A673 (cell line): ENCODE data around the gene ZNF507. TPM values are rescaled to one million over a fixed set of nuclear protein-coding genes. Genes with fewer than 3 reads are reported as not detected.

Source experiments
- BruUV-seq: library from RNA; stranded (reverse); fragments of 400-500 nt; replicated peaks from 2 replicates; lab custom pipeline; 2021; lab: Mats Ljungman, UMichigan
- CTCF ChIA-PET: fragments of 300-600 bp; sonication (Branson Sonifier 250); formaldehyde crosslinking; loops from one replicate; lab custom pipeline; 2022; ENCODE audit warnings: antibody characterized with exemption; lab: Charles Lee
- POLR2A ChIA-PET: fragments of 300-600 bp; sonication (Branson Sonifier 250); formaldehyde crosslinking; loops from one replicate; lab custom pipeline; 2022; ENCODE audit warnings: antibody characterized with exemption; ENCODE audit not compliant: low non-redundant PET; lab: Charles Lee
- DNase-seq: peaks from one replicate; pipeline ENCODE4 v3.0.0-alpha.2; 2015; ENCODE audit warnings: low spot score
- H3K27ac ChIP-seq: fragments of 200-600 bp; sonication (generic); 2 replicates; pipeline ENCODE4 v1.5.1; 2016; ENCODE audit warnings: mixed run types, low read depth, mild to moderate bottlenecking, mixed read lengths, antibody characterized with exemption, low read length; ENCODE audit not compliant: poor library complexity, severe bottlenecking
- H3K27me3 ChIP-seq: fragments of 200-600 bp; sonication (generic); replicated peaks from 2 replicates; pipeline ENCODE4 v1.6.1; 2017; ENCODE audit warnings: mixed run types, low read depth, mild to moderate bottlenecking, mixed read lengths, antibody characterized with exemption, low read length; ENCODE audit not compliant: insufficient read depth, poor library complexity
- H3K36me3 ChIP-seq: fragments of 200-600 bp; sonication (generic); 2 replicates; pipeline ENCODE4 v1.6.1; 2016; ENCODE audit warnings: mixed run types, mild to moderate bottlenecking, mixed read lengths, antibody characterized with exemption, low read length; ENCODE audit not compliant: insufficient read depth, poor library complexity, severe bottlenecking
- H3K4me1 ChIP-seq: fragments of 200-600 bp; sonication (generic); 2 replicates; pipeline ENCODE4 v1.6.1; 2017; ENCODE audit warnings: mixed run types, mild to moderate bottlenecking, mixed read lengths, antibody characterized with exemption, low read length; ENCODE audit not compliant: insufficient read depth, poor library complexity, severe bottlenecking
- H3K4me3 ChIP-seq: fragments of 200-600 bp; sonication (generic); 2 replicates; pipeline ENCODE4 v1.5.1; 2016; ENCODE audit warnings: low read depth, mixed run types, mild to moderate bottlenecking, mixed read lengths, low read length; ENCODE audit not compliant: poor library complexity, severe bottlenecking
- H3K9me3 ChIP-seq: fragments of 200-600 bp; sonication (generic); 2 replicates; pipeline ENCODE4 v1.6.1; 2016; ENCODE audit warnings: mixed run types, low read depth, mild to moderate bottlenecking, mixed read lengths, antibody characterized with exemption, low read length; ENCODE audit not compliant: poor library complexity, severe bottlenecking
- EZH2 ChIP-seq: fragments of 200-600 bp; sonication (generic); IDR thresholded peaks from 2 replicates; pipeline ENCODE4 v1.6.1; 2017; ENCODE audit warnings: borderline replicate concordance, low read depth, mild to moderate bottlenecking, mixed read lengths, antibody characterized with exemption, low read length; ENCODE audit not compliant: poor library complexity, severe bottlenecking
- intact Hi-C: fragments of 100-400 bp; cut with micrococcal nuclease; formaldehyde crosslinking; loops from one replicate; pipeline ENCODE4 v1.10.0; 2022; ENCODE audit not compliant: unreplicated experiment
- total RNA-seq: library from RNA; stranded (reverse); gene quantifications from 2 replicates; pipeline ENCODE4 v1.2.3, GENCODE V29; 2021
- TF ChIP-seq, protein P1 (sequence below): fragments of 300-800, 200-600 bp; sonication (generic); conservative IDR thresholded peaks from 2 replicates; pipeline ENCODE4 v1.5.1; 2017; ENCODE audit warnings: low read depth, mild to moderate bottlenecking, antibody characterized with exemption, low read length, moderate library complexity, mixed read lengths

The ZNF507 gene
- total RNA-seq, 1 experiment from 2014 or later: 35.0 TPM

DNA sequence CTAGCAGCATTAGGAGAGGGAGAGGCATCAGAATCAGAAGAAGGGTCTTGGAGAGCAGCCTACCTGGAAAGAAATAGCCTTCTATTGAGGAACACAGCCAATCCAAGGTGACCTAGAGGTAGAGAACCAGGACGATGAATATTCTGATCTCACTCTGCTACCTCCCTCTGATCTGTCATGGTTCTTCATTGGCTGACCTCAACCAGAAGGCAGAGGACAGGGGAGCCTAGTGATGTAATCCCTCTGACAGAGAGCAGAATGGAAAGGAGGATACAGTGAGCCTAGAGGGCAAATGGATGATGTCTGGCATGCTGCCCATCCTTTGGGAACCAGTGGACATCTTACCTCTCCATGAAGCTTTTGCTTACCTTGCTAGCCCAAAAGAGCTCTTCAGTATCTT is 3.6 kb downstream of the ZNF507 start:
- no peak for DNase-seq
- intact Hi-C loops: no loop called here
- no peaks in the 10 kb centered on the region for H3K9me3 ChIP-seq
- ChIA-PET POLR2A (no interaction called here), CTCF (no interaction called here)
- H3K36me3 ChIP-seq: peaks cover 44% of the 10 kb centered on the region
- no peak for TF ChIP-seq EZH2
- TF ChIP-seq, protein P1, sequence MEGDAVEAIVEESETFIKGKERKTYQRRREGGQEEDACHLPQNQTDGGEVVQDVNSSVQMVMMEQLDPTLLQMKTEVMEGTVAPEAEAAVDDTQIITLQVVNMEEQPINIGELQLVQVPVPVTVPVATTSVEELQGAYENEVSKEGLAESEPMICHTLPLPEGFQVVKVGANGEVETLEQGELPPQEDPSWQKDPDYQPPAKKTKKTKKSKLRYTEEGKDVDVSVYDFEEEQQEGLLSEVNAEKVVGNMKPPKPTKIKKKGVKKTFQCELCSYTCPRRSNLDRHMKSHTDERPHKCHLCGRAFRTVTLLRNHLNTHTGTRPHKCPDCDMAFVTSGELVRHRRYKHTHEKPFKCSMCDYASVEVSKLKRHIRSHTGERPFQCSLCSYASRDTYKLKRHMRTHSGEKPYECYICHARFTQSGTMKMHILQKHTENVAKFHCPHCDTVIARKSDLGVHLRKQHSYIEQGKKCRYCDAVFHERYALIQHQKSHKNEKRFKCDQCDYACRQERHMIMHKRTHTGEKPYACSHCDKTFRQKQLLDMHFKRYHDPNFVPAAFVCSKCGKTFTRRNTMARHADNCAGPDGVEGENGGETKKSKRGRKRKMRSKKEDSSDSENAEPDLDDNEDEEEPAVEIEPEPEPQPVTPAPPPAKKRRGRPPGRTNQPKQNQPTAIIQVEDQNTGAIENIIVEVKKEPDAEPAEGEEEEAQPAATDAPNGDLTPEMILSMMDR: no peak
- BruUV-seq: no TSS peak
- H3K4me1 ChIP-seq: peaks cover 13% of the 10 kb centered on the region
- no peaks in the 10 kb centered on the region for H3K27me3 ChIP-seq
- no peak overlapping the region for H3K27ac ChIP-seq
- H3K4me3 ChIP-seq: no peak overlapping the region

DNA sequence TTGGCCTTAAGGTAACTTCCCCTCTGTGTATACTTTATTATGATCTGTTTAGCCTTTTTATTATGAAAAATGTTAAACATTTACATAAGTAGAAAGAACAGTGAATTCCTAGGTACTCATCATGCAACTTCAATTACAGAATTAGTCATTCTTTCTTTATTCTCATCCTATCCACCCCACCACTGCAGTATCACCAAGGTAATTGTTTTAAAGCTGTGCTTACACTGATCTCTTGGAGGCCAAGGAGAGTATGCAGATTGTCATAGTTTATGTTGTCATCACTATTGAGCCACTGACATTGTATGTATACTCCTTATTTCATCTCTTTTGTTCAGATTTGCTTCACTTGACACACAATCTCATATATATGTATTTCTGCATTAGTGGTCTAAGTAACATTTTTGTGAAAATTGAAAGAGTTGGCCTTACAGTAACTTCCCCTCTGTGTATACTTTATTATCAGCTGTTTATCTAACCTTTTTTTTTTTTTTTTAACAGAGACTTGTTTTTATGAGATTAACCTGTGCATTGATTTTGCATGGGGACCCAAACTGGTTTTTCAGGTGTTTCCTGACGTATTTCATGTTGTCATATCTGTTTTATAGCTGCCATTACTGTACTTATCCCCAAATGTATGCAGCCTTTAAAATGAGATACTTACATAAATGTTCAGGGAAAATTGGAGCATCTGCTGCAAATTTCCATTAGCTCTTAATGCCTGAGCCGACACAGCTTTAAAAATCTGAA is 4.5 kb downstream of the ZNF507 start:
- H3K4me3 ChIP-seq: no peak overlapping the region
- ChIA-PET POLR2A (no interaction called here), CTCF (no interaction called here)
- intact Hi-C loops: no loop called here
- TF ChIP-seq, protein P1: no peak
- TF ChIP-seq EZH2: no peak
- no peak for DNase-seq
- peaks cover 13% of the 10 kb centered on the region for H3K4me1 ChIP-seq
- BruUV-seq: no TSS peak
- H3K9me3 ChIP-seq: no peaks in the 10 kb centered on the region
- no peaks in the 10 kb centered on the region for H3K27me3 ChIP-seq
- H3K36me3 ChIP-seq: peaks cover 53% of the 10 kb centered on the region
- no peak overlapping the region for H3K27ac ChIP-seq

DNA sequence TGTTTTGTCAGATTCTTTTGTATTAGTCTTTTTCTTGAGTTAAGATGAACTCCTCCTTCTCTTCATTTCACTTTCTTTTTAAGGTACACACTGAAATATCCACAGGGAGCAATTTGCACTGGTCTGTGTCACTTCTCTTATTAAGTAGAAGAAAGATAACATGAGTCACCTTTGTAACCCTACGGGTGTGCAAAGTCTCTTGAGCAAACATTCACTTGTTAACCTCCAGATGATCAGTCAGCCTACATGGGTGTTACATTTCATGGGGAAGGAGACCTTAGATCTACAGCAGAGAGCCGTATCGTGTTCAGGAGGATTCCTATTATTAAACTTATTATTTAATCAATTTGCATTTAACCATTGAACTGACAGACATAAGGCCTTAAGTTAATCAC is 5.1 kb downstream of the ZNF507 start:
- BruUV-seq: no TSS peak
- TF ChIP-seq, protein P1: no peak
- no peak for TF ChIP-seq EZH2

More for the DNA sequence above, 5.1 kb downstream of the ZNF507 start:
- H3K27ac ChIP-seq: no peak overlapping the region
- no peaks in the 10 kb centered on the region for H3K27me3 ChIP-seq
- peaks cover 13% of the 10 kb centered on the region for H3K4me1 ChIP-seq
- H3K36me3 ChIP-seq: peaks cover 58% of the 10 kb centered on the region
- ChIA-PET CTCF (no interaction called here), POLR2A (no interaction called here)
- no peak for DNase-seq
- no peak overlapping the region for H3K4me3 ChIP-seq
- intact Hi-C loops: no loop called here
- H3K9me3 ChIP-seq: no peaks in the 10 kb centered on the region
